ENCODE measurements around the gene C9orf85.

DNA sequence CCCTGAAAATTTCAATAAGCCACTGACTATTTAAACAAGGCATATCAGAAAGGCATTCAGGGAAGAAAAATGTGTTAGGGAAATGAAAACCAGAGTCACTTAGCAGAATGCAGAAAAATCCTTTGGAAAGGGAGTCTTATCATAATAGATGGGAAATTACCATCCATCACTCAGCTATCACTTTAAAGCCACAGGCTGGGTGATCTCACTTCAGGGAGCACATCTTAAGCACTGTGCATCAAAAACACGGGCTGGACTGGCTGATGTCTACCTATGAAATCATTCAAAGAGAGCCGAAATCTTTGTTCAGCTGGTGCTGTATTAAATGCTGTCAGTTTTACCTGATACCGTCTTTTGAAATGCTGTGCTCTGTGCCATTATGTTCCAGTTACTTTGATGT, 75.5 kb downstream of the C9orf85 start:
- TF ChIP-seq, protein P1, sequence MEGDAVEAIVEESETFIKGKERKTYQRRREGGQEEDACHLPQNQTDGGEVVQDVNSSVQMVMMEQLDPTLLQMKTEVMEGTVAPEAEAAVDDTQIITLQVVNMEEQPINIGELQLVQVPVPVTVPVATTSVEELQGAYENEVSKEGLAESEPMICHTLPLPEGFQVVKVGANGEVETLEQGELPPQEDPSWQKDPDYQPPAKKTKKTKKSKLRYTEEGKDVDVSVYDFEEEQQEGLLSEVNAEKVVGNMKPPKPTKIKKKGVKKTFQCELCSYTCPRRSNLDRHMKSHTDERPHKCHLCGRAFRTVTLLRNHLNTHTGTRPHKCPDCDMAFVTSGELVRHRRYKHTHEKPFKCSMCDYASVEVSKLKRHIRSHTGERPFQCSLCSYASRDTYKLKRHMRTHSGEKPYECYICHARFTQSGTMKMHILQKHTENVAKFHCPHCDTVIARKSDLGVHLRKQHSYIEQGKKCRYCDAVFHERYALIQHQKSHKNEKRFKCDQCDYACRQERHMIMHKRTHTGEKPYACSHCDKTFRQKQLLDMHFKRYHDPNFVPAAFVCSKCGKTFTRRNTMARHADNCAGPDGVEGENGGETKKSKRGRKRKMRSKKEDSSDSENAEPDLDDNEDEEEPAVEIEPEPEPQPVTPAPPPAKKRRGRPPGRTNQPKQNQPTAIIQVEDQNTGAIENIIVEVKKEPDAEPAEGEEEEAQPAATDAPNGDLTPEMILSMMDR (conservative IDR thresholded peaks at IDR 0.05; ENCODE audit: low read length): no peak
- TF ChIP-seq EZH2phosphoT487 (IDR thresholded peaks at IDR 0.05; ENCODE audit: borderline replicate concordance, low read depth, low read length): no peak

All from OCI-LY7 (cell line).